Calu3 (cell line): ENCODE results near the gene LAMB4. TPM values are rescaled to one million over a fixed set of nuclear protein-coding genes. Genes with fewer than 3 reads are reported as not detected.

Source experiments
- BruUV-seq: library from RNA; stranded (reverse); fragments of 400-500 nt; replicated peaks from 2 replicates; lab custom pipeline; 2021; lab: Mats Ljungman, UMichigan
- CTCF ChIA-PET: fragments of 300-600 bp; sonication (Branson Sonifier 250); formaldehyde crosslinking; loops from one replicate; lab custom pipeline; 2022; ENCODE audit warnings: antibody characterized with exemption; lab: Charles Lee
- DNase-seq: peaks from one replicate; pipeline ENCODE4 v3.0.0; 2022
- H3K27ac Mint-ChIP-seq: one replicate; pipeline ENCODE4 v1.8.0; 2022; ENCODE audit warnings: mixed read lengths; ENCODE audit not compliant: unreplicated experiment
- H3K27me3 Mint-ChIP-seq: one replicate; pipeline ENCODE4 v1.8.0; 2022; ENCODE audit warnings: mixed read lengths; ENCODE audit not compliant: unreplicated experiment
- H3K36me3 Mint-ChIP-seq: one replicate; pipeline ENCODE4 v1.8.0; 2022; ENCODE audit warnings: mild to moderate bottlenecking, moderate library complexity, mixed read lengths; ENCODE audit not compliant: insufficient read depth, unreplicated experiment
- H3K4me1 Mint-ChIP-seq: one replicate; pipeline ENCODE4 v1.8.0; 2022; ENCODE audit warnings: mild to moderate bottlenecking, low read depth, mixed read lengths; ENCODE audit not compliant: unreplicated experiment
- H3K4me3 Mint-ChIP-seq: one replicate; pipeline ENCODE4 v1.8.0; 2022; ENCODE audit warnings: mild to moderate bottlenecking, low read depth, moderate library complexity, mixed read lengths; ENCODE audit not compliant: unreplicated experiment
- H3K9me3 Mint-ChIP-seq: one replicate; pipeline ENCODE4 v1.8.0; 2022; ENCODE audit warnings: low read depth, mixed read lengths; ENCODE audit not compliant: unreplicated experiment
- CTCF ChIP-seq: fragments of 200-600 bp; IDR thresholded peaks from one replicate; pipeline ENCODE4 v1.8.0; 2022; ENCODE audit warnings: antibody characterized with exemption; ENCODE audit not compliant: unreplicated experiment
- intact Hi-C: fragments of 100-400 bp; cut with micrococcal nuclease; formaldehyde crosslinking; loops from one replicate; pipeline ENCODE4 v1.10.0; 2022; ENCODE audit not compliant: unreplicated experiment
- total RNA-seq: library from RNA; stranded (reverse); gene quantifications from 2 replicates; pipeline ENCODE4 v1.2.3, GENCODE V29; 2022

LAMB4 gene
- total RNA-seq, 1 experiment from 2014 or later = not detected

- no TSS peak for BruUV-seq
- Mint-ChIP-seq H3K27ac (peak overlapping the region; percentile 30), H3K4me1 (peaks cover 43% of the 10 kb centered on the region), H3K4me3 (no peak overlapping the region), H3K36me3 (peaks cover 5% of the 10 kb centered on the region), H3K27me3 (no peaks in the 10 kb centered on the region), H3K9me3 (peaks cover 2% of the 10 kb centered on the region)
- CTCF ChIA-PET = no interaction called here
- no peak for DNase-seq
- no peak for TF ChIP-seq CTCF
- intact Hi-C loops = no loop called here
Measured at GRCh38 chr7:108010377-108010776, 119.8 kb downstream of the LAMB4 start.

GRCh38 chr7:108009873-108010272 lies 120.3 kb downstream of the LAMB4 start:
- peaks cover 5% of the 10 kb centered on the region for H3K36me3 Mint-ChIP-seq
- no peak for TF ChIP-seq CTCF
- peaks cover 48% of the 10 kb centered on the region for H3K4me1 Mint-ChIP-seq
- peaks cover 2% of the 10 kb centered on the region for H3K9me3 Mint-ChIP-seq
- intact Hi-C loops = no loop called here
- CTCF ChIA-PET = no interaction called here
- DNase-seq = no peak
- BruUV-seq = no TSS peak
- H3K27me3 Mint-ChIP-seq = no peaks in the 10 kb centered on the region
- no peak overlapping the region for H3K27ac Mint-ChIP-seq
- no peak overlapping the region for H3K4me3 Mint-ChIP-seq

GRCh38 chr7:108008827-108009226 lies 121.3 kb downstream of the LAMB4 start:
- Mint-ChIP-seq H3K4me3 (no peak overlapping the region), H3K9me3 (peaks cover 2% of the 10 kb centered on the region), H3K27me3 (no peaks in the 10 kb centered on the region), H3K36me3 (peaks cover 11% of the 10 kb centered on the region), H3K4me1 (peaks cover 59% of the 10 kb centered on the region), H3K27ac (no peak overlapping the region)
- no peak for TF ChIP-seq CTCF
- DNase-seq = no peak
- intact Hi-C loops = no loop called here
- no TSS peak for BruUV-seq
- CTCF ChIA-PET = no interaction called here

- intact Hi-C loops = no loop called here
- BruUV-seq = no TSS peak
- Mint-ChIP-seq H3K27me3 (no peaks in the 10 kb centered on the region), H3K36me3 (peaks cover 15% of the 10 kb centered on the region), H3K9me3 (peaks cover 2% of the 10 kb centered on the region), H3K4me1 (peaks cover 62% of the 10 kb centered on the region), H3K27ac (no peak overlapping the region), H3K4me3 (no peak overlapping the region)
- TF ChIP-seq CTCF = no peak
- no peak for DNase-seq
- CTCF ChIA-PET = no interaction called here
Measured at GRCh38 chr7:108008240-108008639, 121.9 kb downstream of the LAMB4 start.
